PFSK-1 (cell line): ENCODE data around the gene EXD2.

ENCODE experiments used
- POLR2AphosphoS5 ChIP-seq: IDR thresholded peaks from 2 replicates; pipeline ENCODE4 v1.6.1; 2012; ENCODE audit warnings: low read depth, mild to moderate bottlenecking, control low read depth, low read length, moderate library complexity
- TAF1 ChIP-seq: IDR thresholded peaks from 2 replicates; pipeline ENCODE4 v1.6.1; 2012; ENCODE audit warnings: low read length, control low read depth, borderline replicate concordance; ENCODE audit not compliant: insufficient read depth
- TF ChIP-seq, protein P1 (sequence below), 2 experiments: IDR thresholded peaks; 2 replicates each; pipeline versions ENCODE4 v1.6.1 to v1.8.0; 2011 to 2012; ENCODE audit warnings: low read depth in 2 of 2, low read length in 2 of 2, control low read depth in 1 of 2, inconsistent platforms in 1 of 2, mild to moderate bottlenecking in 1 of 2, moderate library complexity in 1 of 2; ENCODE audit not compliant: insufficient read depth in 1 of 2

DNA sequence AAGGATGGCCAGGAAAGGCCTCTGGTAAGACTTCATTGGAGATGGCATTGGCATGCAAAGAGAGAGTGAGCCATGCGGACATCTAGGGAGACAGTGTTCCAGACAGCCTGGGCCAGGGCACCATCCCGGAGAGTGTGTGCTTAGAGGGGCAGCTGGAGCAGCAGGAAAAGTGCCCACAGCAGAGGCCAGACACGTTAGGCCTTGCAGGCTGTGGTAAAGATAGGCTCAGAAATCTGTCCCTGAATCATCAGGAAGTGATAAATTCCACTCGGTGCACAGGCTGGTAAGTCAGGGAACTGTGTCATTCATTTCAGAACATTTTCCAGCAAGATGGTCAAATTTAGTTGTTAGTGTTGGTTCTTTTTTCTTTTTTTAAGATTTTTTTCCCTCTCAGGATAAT, 77.5 kb downstream of the EXD2 start:
- TF ChIP-seq POLR2AphosphoS5 (no peak), TAF1 (no peak)
- TF ChIP-seq, protein P1, sequence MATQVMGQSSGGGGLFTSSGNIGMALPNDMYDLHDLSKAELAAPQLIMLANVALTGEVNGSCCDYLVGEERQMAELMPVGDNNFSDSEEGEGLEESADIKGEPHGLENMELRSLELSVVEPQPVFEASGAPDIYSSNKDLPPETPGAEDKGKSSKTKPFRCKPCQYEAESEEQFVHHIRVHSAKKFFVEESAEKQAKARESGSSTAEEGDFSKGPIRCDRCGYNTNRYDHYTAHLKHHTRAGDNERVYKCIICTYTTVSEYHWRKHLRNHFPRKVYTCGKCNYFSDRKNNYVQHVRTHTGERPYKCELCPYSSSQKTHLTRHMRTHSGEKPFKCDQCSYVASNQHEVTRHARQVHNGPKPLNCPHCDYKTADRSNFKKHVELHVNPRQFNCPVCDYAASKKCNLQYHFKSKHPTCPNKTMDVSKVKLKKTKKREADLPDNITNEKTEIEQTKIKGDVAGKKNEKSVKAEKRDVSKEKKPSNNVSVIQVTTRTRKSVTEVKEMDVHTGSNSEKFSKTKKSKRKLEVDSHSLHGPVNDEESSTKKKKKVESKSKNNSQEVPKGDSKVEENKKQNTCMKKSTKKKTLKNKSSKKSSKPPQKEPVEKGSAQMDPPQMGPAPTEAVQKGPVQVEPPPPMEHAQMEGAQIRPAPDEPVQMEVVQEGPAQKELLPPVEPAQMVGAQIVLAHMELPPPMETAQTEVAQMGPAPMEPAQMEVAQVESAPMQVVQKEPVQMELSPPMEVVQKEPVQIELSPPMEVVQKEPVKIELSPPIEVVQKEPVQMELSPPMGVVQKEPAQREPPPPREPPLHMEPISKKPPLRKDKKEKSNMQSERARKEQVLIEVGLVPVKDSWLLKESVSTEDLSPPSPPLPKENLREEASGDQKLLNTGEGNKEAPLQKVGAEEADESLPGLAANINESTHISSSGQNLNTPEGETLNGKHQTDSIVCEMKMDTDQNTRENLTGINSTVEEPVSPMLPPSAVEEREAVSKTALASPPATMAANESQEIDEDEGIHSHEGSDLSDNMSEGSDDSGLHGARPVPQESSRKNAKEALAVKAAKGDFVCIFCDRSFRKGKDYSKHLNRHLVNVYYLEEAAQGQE (IDR thresholded peaks at IDR 0.05; ENCODE audit: insufficient read depth in 1 of 2, low read depth in 2 of 2, low read length in 2 of 2): no peak
